ENCODE measurements around the gene EXOSC1.
"Not testable (repeated sequence)": the region's sequence is repeated elsewhere in the genome, so short reads cannot be mapped to it uniquely, and the experiment has no call there.

Gene EXOSC1

DNA sequence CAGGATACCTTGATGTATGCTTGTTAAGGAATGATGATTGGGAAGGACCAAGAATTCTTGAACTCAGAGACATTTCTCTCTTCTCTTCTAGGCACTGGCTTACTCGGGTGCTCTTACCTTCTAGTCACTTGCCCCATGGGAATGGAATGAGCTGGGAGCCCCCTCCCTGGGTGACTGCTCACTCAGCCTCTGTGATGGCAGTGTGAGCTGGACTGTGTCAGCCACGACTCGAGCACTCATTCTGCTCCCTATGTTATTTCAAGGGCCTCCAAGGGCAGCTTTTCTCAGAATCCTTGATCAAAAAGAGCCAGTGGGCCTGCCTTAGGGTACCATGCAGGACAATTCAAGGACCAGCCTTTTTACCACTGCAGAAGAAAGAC, 10.9 kb upstream of the EXOSC1 start:
- DNase-seq, result no peak

DNA sequence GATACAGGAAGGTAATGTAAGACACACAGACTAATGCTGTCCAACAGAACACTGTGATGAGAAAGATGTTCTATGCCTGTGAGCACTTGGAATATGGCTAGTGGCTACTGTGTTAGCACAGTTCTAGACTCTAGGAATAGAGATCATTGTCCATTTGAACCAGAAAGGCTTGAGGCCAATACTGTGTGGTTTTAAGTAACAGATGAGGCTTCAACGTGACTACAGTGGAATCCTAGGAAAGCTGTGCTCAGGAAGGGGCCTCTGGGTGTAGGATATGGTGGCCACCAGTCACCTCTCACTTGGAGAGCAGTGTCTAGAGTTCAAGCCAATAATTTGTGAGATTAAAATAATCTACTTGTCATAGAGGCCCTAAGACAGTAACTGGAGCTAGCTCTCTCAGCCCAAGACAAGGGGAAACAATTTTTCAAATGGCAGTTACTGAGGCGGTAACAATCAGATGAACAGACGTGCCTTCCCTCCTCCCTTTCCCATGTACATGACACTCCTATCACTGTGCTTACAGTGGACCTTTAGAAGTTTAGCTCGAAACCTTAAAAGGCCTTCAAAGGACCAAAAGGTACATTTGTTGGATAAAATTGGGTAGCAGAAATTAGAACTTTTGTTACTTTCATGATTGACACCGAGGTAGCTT, 10.4 kb upstream of the EXOSC1 start:
- no peak for DNase-seq

DNA sequence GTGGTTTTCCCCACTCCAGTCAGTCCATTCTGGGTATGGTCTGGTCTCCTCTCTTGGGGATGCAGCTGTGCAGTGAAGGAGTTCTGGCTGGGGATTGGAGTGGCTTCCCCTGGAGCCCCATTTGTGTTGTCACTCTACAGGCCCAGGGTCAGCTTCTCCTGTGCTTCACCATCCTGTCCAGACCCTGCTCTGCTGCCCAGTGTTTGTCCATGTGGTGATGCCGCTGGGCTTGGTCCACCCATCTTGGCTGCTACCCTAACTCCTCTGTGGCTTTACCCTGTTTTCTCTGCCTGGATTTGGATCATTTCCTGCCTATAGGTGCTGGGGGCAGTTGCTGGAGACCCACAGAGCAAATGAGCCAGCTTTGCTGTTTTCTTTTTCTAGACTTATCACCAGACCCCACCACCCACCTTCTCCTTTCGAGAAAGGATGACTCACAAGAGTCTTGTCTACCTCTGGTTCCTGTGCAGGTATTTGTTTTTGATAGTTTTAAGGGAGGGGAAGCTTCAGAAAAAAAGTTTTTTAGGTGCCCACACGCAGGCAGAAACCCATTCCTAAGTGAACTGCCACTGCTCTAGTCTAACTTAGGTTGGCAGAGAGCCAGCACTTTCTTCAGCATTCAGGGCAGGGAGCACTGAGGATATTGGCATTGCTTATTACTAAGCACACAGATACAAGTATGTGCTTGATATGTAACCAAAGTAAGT, 8.7 kb upstream of the EXOSC1 start:
- DNase-seq, result peak; percentile 18

DNA sequence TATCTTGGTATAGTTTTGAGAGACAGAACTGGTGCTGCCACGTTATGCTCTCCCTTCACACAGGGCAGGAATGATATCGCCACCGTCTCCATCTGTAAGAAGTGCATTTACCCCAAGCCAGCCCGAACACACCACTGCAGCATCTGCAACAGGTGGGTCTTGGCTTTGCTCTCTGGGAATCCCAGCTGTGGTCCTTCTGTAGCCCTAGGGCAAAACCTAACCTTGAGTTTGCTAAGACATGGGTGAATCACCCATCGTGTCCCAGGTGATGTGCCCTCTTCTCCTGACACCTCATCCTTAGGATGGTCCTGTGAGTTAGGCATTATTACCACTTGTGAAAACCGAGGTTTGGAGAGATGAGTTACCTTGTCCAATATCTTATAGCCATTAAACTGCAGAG, 6.5 kb upstream of the EXOSC1 start:
- no peak for DNase-seq

DNA sequence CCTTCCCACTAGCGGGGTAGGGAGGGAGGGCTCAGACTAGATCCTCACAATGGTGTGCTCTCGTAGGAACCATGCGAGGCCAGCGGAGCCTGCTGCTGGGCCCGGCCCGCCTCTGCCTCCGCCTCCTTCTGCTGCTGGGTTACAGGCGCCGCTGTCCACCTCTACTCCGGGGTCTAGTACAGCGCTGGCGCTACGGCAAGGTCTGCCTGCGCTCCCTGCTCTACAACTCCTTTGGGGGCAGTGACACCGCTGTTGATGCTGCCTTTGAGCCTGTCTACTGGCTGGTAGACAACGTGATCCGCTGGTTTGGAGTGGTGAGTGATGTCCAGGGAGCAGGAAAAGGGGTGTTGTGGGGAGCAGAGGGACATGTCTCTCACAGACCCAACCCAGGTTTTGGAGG, 5.8 kb upstream of the EXOSC1 start:
- DNase-seq, result no peak

DNA sequence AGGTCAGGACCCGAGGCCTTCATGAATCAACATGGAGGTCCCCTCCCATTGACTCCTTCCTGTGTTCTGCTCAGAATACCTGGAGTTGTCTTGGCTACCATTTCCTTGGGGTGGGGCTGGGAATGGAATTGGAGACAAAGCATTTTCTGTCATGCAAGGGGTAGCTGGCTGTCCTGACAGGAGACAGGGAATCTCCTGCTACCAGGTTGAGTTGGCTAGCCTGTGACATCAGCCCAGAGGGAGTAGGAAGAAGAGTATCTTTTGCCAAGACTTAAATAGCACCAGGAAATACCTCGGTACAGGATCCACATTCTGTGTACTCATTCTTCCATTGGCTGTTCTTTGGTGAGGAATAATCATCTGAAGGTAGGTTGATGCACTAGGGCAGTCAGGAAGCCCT, 5.0 kb upstream of the EXOSC1 start:
- DNase-seq, result no peak

DNA sequence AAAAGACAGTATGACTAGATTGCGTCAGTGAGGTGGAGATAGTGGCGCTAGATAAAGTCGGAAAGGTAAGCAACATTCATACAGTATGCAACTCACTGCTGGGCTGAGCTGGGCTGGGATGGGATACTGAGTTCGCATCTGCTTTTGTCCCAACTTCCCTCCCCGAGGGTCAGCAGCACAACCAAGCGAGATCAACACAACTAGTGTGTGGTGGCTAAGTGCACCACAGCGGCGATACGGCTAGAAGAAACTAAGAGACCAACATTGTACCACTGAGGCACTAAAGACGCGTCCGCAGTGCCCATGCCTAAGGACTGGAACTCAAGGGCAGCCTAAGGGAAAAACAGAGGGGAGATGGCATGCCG, 467 bp downstream of the EXOSC1 start:
- DNase-seq, result no peak

DNA sequence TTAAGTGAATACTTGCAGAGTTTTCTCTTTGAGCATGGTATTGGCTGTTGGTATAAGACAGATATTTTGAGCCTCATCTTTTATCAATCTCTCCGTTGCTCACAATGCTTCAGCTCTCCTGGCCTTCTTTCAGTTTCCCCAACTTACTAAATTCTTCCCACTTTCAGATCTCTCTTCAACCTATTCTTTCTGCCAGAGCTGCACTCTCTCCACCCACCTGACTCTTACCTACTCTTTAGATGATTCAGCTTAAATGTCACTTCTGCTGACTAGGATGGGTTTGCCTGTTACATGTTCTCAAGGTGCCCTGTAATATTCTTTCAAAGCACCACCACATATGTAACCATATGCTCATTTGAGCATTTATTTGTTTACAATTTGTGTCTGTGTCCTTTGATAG, 1.6 kb downstream of the EXOSC1 start:
- DNase-seq, result no peak

DNA sequence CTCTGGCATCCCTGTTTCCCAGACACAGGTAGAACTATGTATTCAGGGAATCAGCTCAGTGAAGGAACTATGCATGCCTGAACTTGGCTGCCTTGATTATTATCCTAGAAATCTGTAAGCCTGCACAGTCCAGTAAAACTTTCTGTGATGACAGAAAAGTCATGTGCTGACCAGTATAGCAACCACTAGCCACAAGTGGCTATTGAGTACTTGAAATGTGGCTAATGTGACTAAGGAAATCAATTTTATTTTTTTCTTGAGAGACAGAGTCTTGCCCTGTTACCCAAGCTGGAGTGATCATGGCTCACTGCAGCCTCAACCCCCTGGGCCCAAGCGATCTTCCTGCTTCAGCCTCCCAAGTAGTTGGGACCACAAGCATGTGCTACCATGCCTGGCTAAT, 3.5 kb downstream of the EXOSC1 start:
- DNase-seq, result no peak

DNA sequence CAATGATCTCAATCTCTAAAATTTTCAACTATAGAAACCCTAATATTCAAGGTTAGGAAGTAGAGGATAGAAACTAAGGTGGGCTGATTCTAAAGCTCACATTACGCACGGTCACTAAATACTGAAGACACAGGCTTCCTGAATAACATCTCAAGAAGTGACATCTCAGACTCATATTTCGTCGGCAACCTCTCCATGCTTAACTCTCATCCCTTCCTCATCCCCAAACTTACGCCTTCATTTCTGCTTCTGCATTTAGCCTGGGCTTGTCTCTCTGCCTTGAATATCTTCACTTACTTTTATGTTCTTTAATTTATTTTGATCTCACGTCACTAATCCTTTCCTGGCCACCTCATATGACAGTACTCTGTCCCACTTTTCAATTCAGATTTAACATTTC, 10.6 kb downstream of the EXOSC1 start:
- no peak for DNase-seq

DNA sequence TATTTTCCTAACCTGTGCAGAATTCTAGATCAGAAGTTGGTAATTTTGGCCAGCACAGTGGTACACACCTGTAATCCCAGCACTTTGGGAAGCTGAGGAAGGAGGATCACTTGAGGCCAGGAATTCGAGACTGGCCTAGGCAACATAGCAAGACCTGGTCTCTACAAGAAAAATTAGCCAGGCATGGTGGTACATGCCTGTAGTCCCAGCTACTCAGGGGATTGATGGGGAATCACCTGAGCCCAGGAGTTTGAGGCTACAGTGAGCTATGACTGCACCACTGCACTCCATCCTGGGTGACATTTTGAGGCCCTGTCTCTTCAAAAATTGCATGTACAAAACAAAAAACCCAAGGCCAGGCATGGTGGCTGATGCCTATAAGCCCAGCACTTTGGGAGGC, 11.2 kb downstream of the EXOSC1 start:
- DNase-seq, result no peak

DNA sequence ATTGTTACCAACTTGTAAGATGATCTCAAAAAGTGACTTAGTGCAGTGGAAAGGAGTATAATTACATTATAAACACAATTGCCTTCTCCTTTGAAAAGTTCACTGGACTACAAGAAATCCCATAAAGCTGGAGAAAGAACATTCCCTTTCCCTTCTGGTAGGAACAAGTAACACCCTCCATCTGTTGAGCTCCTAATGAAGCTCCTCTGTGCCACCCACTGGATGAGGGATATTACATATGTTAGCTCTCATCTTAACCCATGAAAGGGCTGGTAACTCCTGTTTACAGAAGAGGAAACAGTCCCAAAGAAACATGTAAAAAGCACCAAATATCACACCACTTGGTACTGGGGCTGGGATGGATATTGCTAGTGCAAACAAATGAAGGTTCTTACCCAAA, 11.8 kb downstream of the EXOSC1 start:
- no peak for DNase-seq

DNA sequence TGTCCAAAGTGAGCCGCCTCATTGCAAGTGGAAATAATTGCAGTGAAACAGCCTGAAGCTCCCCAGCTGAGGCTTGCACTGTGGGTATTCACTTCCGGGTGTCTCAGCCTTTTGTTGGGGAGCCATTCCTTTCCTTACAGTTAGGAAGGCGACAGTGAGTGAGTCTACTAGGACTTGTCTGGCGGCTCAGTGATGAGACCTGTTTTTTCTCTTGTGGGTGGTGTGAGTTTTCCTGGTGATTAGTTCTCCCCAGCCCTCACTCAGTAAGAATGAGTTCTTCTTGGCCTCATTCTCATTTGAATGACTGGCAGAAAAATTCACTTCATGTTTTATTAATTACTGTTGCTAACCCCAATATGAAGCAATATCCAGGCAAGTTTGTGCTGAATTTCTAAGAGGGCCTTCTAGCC, 17.2 kb downstream of the EXOSC1 start:
- DNase-seq, result no peak

DNA sequence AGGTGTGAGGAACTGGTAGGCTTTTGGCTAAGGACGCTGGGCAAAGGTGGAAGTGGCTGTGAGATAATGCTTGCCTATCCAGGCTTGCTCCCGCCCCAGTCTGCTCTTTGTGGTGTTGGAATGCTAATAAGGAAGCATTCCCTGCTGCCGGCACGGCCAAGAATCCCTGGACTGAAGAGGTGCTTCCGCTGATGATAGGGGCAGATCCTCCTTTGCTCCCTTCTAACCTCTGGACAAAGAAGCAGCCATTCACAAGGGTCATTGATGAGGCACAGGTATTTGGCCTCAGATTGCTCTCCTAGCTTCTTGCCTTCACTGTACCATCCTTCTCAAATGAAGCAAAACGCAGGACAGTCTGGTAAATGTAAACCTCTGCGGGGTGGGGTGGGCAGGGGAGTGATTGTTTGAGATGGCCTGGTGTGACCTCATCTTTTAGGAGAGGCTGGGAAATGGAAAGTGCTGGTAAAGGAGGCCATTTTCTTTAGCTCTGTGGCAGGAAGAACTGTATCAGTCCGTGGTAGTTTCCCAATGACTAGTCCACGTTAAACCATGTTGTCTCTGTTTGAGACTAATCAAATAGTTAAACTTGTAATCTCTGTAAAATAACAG, 18.1 kb downstream of the EXOSC1 start:
- DNase-seq, result peak; percentile 49

DNA sequence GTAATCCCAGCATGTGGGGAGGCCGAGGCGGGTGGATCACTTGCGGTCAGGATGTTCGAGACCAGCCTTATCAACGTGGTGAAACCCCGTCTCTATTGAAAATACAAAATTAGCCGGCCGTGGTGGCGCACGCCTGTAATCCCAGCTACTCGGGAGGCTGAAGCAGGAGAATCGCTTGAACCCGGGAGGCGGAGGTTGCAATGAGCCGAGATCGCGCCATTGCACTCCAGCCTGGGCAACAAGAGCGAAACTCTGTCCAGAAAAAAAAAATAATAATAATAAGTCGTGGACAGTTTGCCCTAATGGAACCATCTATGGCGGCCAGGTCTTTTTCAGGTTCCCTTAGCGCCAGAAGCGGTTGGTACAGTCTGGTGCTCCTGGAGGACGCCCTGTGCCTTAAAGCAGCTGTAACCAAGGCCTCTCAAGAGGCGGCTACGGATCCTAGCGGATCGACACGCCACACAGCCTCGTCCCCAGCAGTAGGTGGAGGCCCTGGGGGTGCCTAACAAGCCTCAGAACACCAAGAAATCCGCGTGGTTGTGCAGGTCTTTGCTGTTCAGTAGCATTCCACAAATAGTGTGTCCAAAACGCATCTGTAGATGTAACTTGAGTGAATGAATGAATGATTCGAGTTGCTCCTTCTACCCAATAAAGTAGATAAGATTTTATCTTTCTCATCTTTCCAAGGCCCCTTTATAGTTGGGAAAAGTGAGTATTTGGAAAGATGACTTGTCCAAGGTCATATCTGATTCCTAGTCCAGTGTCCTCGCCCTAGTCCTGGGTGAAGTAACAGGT, 18.8 kb downstream of the EXOSC1 start:
- DNase-seq, result no peak

DNA sequence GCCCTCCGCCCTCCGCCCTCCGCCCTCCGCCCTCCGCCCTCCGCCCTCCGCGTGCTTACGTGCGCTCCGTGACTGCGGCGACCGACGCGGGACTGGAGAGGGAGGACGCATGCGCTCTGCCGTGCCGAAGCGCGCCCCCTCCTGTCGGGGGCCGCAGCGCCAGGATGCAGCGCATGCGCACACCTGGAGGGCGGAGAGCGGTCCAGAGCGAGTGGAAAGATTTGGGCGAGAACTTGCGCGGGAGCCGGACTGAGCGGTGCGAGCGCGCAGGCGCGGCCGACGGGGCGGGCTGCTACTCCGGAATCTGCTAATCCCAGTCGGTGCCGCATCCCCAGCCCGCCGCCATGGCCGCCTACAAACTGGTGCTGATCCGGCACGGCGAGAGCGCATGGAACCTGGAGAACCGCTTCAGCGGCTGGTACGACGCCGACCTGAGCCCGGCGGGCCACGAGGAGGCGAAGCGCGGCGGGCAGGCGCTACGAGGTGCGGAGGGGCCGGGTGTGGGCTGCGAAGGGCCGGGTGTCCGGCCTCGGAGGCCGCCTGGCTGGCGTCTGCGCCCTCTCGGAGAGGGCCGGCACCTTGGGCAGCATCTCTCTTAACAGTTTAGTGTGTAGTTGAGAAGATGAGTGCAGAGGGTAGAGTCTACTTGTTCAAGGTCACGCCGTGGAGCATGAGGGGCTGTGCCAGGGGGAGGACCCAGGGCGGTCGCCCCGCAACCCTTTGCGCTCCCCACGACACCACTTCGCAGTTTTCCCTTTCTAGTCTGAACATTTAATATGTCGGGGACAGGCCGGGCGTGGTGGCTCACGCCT, 19.6 kb downstream of the EXOSC1 start, which contains the start of gene PGAM1:
Gene PGAM1 (plus strand): TSS at position 228 of the 812 bp plus-strand sequence. CDS start 117 bp downstream, at position 345.
- DNase-seq, result peak; percentile 92

DNA sequence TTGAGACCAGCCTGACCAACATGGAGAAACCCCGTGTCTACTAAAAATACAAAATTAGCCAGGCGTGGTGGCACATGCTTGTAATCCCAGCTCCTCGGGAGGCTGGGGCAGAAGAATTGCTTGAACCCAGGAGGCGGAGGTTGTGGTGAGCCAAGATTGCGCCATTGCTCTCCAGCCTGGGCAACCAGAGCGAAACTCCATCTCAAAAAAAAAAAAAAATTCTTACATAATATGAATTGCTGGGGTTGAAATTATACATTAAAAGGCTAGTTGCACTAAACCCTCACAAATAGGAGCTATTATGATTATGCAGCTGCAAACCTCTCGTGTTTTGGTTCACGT, 22.1 kb downstream of the EXOSC1 start:
- DNase-seq, result not testable (repeated sequence)

DNA sequence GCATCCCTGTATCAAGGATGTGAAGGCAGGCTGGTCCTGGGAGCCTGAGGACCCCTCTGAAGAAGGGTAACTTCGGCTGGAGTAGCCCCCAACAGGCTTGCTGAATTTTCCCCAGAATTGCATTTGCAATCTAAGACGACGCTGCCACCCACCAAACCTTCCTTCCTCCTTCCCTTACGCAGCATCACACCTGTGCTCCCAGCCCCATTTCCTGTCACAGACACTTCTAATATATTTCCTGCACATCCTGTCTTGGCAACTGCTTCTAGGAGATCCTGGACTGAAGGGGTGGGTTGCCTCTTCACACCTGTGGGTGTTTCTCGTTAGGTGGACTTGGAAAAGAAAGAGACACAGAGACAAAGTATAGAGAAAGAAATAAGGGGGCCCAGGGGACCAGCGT, 29.2 kb downstream of the EXOSC1 start:
- no peak for DNase-seq

DNA sequence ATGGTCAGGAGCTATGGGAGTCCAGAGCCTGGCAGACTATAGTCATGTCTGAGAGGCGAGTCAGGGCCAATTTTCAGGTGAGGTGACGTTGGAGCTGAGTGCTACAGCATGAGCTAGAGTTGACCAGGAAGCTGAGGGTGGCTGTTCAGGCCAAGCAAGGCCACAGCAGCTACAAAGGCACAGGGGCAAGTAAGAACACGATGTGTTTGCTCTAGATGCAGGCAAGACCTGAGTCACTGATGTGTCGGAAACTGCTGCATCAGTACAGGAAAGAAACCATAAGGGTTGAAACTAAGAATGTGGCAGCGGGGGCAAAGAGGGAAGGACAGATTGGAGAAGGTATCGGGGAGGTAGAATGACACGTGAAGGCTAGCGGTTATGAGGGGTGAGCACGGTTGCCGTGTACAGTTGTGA, 32.9 kb downstream of the EXOSC1 start:
- no peak for DNase-seq

DNA sequence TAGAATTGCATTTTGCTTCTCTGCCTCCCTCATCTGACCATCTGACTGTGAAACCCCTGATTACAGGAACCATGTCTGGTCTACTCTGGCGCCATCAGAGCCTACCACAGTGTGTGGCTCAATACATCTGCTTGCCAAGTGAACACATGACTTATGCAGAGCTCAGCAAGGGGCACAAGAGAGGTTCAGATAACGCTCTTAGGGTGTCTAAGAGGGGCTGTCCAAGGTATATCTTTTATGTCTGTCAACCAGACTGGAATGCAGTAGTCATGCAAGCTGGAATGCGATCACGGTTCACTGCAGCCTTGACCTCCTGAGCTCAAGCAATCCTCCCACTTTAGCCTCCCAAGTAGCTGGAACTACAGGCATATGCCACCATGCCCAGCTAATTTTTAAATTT, 34.4 kb downstream of the EXOSC1 start:
- no peak for DNase-seq

DNA sequence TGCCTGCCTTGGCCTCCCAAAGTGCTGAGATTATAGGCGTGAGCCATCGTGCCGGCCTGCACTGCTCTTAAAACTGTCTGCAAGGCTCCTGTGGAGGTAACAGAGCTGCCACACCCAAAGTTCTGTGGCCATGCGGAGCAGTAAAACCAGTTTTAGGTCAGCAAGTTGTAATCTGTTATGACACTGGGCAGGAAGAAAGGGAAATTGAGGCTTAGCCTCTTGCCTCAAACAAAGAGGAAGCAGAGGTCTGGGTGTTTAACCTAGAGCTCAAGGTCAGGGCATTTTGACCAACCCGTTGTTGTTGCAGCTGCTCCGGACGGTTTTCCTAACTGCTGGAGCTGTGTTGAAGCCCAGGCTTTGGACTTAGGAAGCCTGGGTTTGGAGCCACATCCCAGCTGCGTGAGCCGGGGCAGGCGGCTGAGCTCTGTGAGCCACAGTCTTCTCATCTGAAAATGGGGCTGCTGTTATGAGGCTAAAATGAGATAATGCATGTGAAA, 37.3 kb downstream of the EXOSC1 start:
- DNase-seq, result no peak

DNA sequence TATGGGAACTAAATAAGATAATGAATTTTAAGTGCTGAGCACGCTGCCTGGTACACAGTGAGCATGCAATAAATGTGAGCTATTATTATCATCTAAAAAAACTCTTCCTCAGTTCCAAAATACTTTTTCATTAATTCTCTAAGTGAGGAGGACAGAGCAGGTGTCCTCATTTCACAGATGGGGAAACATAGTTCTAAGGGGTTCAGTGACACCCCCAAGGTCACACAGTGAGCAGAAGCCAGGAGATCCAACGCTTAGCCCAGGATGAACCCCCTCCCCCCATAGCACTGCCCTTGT, 37.9 kb downstream of the EXOSC1 start:
- no peak for DNase-seq
